Measurements from ENCODE around the gene BRWD1.

BRWD1 gene

DNA sequence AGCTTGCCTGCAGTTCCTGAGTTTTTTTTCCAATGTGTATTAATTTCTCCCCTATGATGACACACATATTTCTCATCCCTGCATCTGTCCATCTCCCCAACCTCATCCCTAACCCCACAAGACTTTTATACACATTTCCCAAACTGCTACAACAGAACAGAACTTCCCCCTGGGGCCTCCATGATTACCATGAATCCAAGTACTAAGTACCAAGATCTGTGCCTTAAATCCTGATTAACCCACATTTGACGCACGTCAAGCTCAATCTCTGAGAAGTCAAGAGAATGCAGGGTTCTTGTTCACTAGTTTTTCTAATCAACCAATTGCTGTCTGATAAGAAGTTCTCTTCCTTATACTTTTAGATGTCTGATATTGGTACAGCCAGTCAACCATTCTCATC, 25.8 kb upstream of the BRWD1 start:
- 0 out of 3 replicates have a peak, but pooled peaks have one; percentile 15 for ATAC-seq
- TF ChIP-seq, protein P1, sequence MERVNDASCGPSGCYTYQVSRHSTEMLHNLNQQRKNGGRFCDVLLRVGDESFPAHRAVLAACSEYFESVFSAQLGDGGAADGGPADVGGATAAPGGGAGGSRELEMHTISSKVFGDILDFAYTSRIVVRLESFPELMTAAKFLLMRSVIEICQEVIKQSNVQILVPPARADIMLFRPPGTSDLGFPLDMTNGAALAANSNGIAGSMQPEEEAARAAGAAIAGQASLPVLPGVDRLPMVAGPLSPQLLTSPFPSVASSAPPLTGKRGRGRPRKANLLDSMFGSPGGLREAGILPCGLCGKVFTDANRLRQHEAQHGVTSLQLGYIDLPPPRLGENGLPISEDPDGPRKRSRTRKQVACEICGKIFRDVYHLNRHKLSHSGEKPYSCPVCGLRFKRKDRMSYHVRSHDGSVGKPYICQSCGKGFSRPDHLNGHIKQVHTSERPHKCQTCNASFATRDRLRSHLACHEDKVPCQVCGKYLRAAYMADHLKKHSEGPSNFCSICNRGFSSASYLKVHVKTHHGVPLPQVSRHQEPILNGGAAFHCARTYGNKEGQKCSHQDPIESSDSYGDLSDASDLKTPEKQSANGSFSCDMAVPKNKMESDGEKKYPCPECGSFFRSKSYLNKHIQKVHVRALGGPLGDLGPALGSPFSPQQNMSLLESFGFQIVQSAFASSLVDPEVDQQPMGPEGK (CRISPR knock-in tag; IDR thresholded peaks at IDR 0.05; ENCODE audit: borderline replicate concordance): no peak
- TF ChIP-seq ISL1 (CRISPR knock-in tag; IDR thresholded peaks at IDR 0.05) (no peak), SNAI2 (CRISPR knock-in tag; IDR thresholded peaks at IDR 0.05) (no peak), ESRRG (CRISPR knock-in tag; IDR thresholded peaks at IDR 0.05) (no peak), CSDC2 (CRISPR knock-in tag; IDR thresholded peaks at IDR 0.05) (no peak), PPARA (CRISPR knock-in tag; IDR thresholded peaks at IDR 0.05; ENCODE audit: borderline replicate concordance) (no peak), ZNF565 (CRISPR knock-in tag; conservative IDR thresholded peaks at IDR 0.05; ENCODE audit: low read depth) (no peak), ZFP3 (CRISPR knock-in tag; IDR thresholded peaks at IDR 0.05) (no peak), TOX (CRISPR knock-in tag; IDR thresholded peaks at IDR 0.05; ENCODE audit: borderline replicate concordance) (no peak), OSR1 (CRISPR knock-in tag; IDR thresholded peaks at IDR 0.05) (no peak)
- TF ChIP-seq, protein P2, sequence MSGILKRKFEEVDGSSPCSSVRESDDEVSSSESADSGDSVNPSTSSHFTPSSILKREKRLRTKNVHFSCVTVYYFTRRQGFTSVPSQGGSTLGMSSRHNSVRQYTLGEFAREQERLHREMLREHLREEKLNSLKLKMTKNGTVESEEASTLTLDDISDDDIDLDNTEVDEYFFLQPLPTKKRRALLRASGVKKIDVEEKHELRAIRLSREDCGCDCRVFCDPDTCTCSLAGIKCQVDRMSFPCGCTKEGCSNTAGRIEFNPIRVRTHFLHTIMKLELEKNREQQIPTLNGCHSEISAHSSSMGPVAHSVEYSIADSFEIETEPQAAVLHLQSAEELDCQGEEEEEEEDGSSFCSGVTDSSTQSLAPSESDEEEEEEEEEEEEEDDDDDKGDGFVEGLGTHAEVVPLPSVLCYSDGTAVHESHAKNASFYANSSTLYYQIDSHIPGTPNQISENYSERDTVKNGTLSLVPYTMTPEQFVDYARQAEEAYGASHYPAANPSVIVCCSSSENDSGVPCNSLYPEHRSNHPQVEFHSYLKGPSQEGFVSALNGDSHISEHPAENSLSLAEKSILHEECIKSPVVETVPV (CRISPR knock-in tag; IDR thresholded peaks at IDR 0.05): no peak

DNA sequence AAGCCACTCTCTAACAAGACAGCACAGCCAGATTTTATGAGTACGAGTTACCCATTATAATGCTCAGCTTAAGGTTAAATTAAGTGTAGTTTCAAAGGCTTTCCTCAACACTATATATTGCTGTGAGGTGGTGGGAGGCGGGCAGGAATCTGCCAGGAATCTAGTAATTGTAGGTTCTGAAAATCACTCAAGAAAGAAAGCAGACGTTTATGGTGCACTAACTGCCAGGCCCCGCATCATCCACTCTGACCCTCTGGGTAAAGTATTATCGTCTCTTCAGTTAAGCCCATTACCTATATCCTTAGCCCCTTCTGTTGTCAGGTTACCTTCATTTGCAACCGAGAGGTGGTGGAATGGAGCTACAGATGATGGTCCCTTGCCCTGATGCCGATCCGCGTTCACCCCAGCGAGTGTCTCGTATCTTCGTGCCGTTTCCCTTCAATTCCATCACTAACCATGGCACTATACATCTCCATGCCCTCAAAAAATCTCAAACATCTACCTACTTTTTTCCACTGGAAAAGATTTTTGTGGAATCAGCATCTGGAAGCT, 23.1 kb upstream of the BRWD1 start:
- TF ChIP-seq TOX (CRISPR knock-in tag; IDR thresholded peaks at IDR 0.05; ENCODE audit: borderline replicate concordance): no peak
- no peak for ATAC-seq

DNA sequence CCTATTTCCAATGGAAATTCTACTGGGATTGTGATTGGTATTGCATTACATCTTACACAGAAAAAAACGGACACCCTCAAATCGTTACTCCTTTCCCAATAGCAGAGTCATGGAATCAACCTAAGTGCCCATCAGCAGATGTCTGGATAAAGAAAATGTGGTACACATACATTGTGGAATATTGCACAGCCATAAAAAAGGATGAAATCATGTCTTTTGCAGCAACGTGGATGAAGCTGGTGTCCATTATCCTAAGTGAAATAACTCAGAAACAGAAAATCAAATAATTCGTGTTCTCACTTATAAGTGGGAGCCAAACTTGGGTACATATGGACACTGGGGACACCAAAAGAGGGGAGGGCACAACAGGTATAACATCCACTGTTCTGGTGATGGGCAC, 21.2 kb upstream of the BRWD1 start:
- TF ChIP-seq ZFP30 (CRISPR knock-in tag; IDR thresholded peaks at IDR 0.05) (no peak), OSR1 (CRISPR knock-in tag; IDR thresholded peaks at IDR 0.05) (no peak), ZFP3 (CRISPR knock-in tag; IDR thresholded peaks at IDR 0.05) (no peak), ESRRG (CRISPR knock-in tag; IDR thresholded peaks at IDR 0.05) (no peak), CSDC2 (CRISPR knock-in tag; IDR thresholded peaks at IDR 0.05) (no peak), GLIS3 (CRISPR knock-in tag; IDR thresholded peaks at IDR 0.05) (no peak), ISL1 (CRISPR knock-in tag; IDR thresholded peaks at IDR 0.05) (no peak), ZC3H10 (CRISPR knock-in tag; IDR thresholded peaks at IDR 0.05) (no peak), ARNTL (CRISPR knock-in tag; IDR thresholded peaks at IDR 0.05; ENCODE audit: borderline replicate concordance, low read depth) (no peak), TOX (CRISPR knock-in tag; IDR thresholded peaks at IDR 0.05; ENCODE audit: borderline replicate concordance) (no peak), ZNF70 (CRISPR knock-in tag; IDR thresholded peaks at IDR 0.05) (no peak), SNAI2 (CRISPR knock-in tag; IDR thresholded peaks at IDR 0.05) (no peak), RARB (CRISPR knock-in tag; IDR thresholded peaks at IDR 0.05) (no peak), ZNF8 (CRISPR knock-in tag; IDR thresholded peaks at IDR 0.05) (no peak), PPARA (CRISPR knock-in tag; IDR thresholded peaks at IDR 0.05; ENCODE audit: borderline replicate concordance) (no peak), BACH2 (CRISPR knock-in tag; IDR thresholded peaks at IDR 0.05; ENCODE audit: borderline replicate concordance) (no peak)
- TF ChIP-seq, protein P1 (CRISPR knock-in tag; IDR thresholded peaks at IDR 0.05; ENCODE audit: borderline replicate concordance): no peak
- TF ChIP-seq, protein P2 (CRISPR knock-in tag; IDR thresholded peaks at IDR 0.05): no peak
- TF ChIP-seq, protein P3, sequence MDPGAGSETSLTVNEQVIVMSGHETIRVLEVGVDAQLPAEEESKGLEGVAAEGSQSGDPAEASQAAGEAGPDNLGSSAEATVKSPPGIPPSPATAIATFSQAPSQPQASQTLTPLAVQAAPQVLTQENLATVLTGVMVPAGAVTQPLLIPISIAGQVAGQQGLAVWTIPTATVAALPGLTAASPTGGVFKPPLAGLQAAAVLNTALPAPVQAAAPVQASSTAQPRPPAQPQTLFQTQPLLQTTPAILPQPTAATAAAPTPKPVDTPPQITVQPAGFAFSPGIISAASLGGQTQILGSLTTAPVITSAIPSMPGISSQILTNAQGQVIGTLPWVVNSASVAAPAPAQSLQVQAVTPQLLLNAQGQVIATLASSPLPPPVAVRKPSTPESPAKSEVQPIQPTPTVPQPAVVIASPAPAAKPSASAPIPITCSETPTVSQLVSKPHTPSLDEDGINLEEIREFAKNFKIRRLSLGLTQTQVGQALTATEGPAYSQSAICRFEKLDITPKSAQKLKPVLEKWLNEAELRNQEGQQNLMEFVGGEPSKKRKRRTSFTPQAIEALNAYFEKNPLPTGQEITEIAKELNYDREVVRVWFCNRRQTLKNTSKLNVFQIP (CRISPR knock-in tag; IDR thresholded peaks at IDR 0.05; ENCODE audit: borderline replicate concordance, low read depth): no peak
- no peak for ATAC-seq

Measured in SK-N-SH treated with all-trans-retinoic acid at 6 μM for 48 hours (cell line).